ENCODE measurements around the gene DCDC2.
"Not testable (repeated sequence)": the region's sequence is repeated elsewhere in the genome, so short reads cannot be mapped to it uniquely, and the experiment has no call there.

The DCDC2 gene

GRCh38 chr6:24324617-24325016 lies 33.2 kb downstream of the DCDC2 start:
- DNase-seq (ENCODE audit: low read depth), result no peak

DNA sequence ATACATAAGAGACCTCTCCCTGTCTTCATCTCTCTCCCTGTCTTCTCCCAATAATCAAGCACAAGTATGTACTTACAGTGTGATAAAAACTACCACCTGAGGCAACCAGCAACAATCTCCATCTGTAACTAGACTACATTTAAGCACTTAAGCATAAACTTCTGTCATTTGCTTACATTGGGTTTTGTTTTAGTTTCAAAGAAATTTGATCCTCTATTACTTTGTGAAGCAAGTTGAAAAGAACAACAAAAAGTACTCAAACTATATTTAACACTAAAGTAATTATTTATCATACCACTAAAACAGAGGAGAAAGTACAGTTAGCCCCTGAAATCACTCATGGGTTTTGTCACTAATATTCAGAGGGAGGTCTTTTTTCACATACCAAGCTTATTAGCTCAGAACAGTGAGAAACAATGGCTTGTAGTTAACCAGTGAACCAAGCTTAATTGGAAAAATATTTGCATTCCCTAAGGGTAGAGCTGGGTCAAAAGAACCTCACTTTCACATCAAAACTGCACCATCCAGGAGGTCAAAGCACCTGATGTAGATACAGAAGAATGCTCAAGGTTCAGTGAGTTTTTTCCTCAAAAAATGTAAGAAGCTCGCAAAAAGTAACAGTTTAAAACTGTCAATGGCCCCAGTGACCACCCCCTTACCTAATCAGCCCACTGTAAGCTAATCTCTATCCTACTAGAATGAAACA lies 34.1 kb downstream of the DCDC2 start:
- peak; percentile 61 for DNase-seq (ENCODE audit: low read depth)

- DNase-seq (ENCODE audit: low read depth), result no peak
These were observed 34.9 kb downstream of the DCDC2 start for GRCh38 chr6:24322924-24323323.

GRCh38 chr6:24322446-24322845 lies 35.4 kb downstream of the DCDC2 start:
- not testable (repeated sequence) for DNase-seq (ENCODE audit: low read depth)

GRCh38 chr6:24321538-24322162 lies 36.2 kb downstream of the DCDC2 start:
- no peak for DNase-seq (ENCODE audit: low read depth)

- peak; percentile 85 for DNase-seq (ENCODE audit: low read depth)
These were observed 44.4 kb downstream of the DCDC2 start for GRCh38 chr6:24313251-24314141.

DNA sequence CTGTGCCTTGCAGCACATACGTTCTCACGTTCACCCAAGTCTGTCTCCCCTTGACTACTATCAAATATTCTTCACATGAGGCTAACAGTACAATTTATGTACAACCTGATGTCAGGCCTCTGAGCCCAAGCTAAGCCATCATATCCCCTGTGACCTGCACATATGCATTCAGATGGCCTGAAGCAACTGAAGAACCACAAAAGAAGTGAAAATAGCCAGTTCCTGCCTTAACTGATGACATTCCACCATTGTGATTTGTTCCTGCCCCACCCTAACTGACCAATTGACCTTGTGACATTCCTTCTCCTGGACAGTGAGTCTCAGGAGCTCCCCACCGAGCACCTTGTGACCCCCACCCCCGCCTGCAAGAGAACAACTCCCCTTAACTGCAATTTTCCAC lies 46.1 kb downstream of the DCDC2 start:
- not testable (repeated sequence) for DNase-seq (ENCODE audit: low read depth)

- peak; percentile 67 for DNase-seq (ENCODE audit: low read depth)
These were observed 50.0 kb downstream of the DCDC2 start for GRCh38 chr6:24307881-24308280.

- no peak for DNase-seq (ENCODE audit: low read depth)
These were observed 50.9 kb downstream of the DCDC2 start for GRCh38 chr6:24306936-24307335.

DNA sequence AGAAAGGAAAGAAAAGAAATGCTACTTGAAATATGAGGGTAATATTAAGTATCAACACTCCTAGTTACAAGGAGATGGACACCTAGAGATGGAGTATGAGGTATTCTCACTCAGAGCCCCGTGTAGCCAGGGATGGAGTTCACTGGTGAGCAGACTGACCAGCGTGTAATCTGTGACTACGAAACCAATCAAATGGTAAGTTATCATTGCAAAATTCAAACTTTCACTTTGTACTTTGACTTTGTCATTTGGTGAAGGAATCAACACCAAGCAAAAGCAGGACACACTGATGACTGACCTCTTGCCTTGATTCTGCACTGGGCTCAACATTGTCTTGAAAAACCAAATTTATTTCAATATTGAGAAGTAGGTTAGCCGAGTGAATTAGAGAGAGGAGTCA lies 51.8 kb downstream of the DCDC2 start:
- no peak for DNase-seq (ENCODE audit: low read depth)

GRCh38 chr6:24296944-24297343 lies 60.9 kb downstream of the DCDC2 start:
- no peak for DNase-seq (ENCODE audit: low read depth)

- not testable (repeated sequence) for DNase-seq (ENCODE audit: low read depth)
These were observed 64.0 kb downstream of the DCDC2 start for GRCh38 chr6:24293852-24294251.

- DNase-seq (ENCODE audit: low read depth), result no peak
These were observed 70.6 kb downstream of the DCDC2 start for GRCh38 chr6:24287239-24287638.

DNA sequence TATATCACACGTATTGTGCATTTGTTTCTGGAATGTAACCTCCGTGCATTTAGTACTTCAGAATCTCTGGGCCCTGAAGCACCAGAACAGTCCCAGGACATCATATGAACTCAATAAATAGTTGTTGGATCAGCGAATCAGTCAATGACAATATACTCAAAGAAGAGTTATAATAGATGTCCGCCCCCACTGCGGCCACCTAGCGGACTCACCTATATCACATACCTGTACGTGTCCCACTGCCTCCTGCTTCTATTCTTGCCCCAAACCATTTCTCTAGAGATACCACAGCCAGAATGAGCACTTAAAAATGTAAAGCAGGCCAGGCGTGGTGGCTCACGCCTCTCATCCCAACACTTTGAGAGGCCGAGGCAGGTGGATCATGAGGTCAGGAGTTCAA lies 73.9 kb downstream of the DCDC2 start:
- no peak for DNase-seq (ENCODE audit: low read depth)

- DNase-seq (ENCODE audit: low read depth), result peak; percentile 83
These were observed 74.5 kb downstream of the DCDC2 start for GRCh38 chr6:24283043-24283985.

DNA sequence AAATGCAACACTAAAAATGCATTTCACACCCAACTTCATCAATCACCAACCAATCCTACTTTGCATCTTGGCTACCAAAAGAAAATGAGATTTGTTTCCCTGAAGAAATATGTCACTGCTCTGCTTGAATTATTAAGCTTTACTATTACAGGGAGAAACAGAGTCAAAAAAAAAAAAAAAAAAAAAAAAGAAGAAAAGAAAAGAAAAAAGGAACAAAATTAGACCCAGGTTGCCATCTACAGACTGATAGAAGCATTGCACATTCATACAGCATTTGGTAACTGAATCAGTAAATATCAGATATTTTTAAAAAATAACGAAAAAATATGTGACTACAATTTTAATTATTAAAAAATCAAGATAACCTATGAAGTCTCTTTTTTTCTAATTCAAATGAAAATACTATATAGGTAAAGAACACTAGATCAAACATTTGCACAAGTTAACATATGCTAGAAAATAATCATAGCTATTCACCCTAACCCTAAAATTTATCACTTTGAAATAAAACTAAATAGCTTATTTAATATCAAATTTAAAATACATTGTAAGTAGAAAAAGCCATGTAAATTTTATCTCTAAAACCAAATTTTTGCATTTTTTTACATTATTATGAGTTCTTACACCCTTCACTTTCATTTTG lies 83.3 kb downstream of the DCDC2 start:
- peak; percentile 46 for DNase-seq (ENCODE audit: low read depth)

DNA sequence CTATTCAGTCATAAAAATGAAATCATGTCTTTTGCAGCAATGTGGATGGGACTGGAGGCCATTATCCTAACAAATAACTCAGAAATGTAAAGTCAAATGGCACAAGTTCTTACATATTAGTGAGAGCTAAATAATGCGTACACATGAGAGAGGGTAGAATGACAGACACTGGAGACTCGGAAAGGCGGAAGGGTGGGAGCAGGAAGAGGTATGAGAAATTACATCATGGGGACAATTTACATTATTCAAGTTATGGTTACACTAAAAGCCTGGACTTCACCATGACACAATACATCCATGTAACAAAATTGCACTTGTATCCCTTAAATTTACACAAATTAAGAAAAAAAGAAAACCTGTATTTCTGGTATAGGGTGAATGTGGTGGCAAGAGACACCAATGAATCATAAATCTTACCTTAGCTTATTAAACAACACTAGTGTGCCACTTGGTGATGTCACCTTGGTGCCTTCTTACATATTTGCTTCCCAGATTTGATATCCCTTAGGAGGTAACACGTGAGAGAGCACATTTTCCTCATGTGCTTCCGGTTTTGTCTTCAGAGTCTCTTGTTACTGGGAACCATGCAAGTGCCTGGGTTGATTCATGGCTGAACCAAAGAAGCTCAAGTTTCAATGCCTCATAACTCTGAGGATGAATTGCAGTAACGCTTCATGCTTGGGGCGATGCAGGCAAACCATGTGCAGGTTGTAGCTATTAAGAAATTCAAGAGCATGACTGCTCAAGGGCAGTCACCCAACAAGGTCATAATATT lies 84.6 kb downstream of the DCDC2 start:
- DNase-seq (ENCODE audit: low read depth), result peak; percentile 4

- no peak for DNase-seq (ENCODE audit: low read depth)
These were observed 85.3 kb downstream of the DCDC2 start for GRCh38 chr6:24272553-24272952.

DNA sequence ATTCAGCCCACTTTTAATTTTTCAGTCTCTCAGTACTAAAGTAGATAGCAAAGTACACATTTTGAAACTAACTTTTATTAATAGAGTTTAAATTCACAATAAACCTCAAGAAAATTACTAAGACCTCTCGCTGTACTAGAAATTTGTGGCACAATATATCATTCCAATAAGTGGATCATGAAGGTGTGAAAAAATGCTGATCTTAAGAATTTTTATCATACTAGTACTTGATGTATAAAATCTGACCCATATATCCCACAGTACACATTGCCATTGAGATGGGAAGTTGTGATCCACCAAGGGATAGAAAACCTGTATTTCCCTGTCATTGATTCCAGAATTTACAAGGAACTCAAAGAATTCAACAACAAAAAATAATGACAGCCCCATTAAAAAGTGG lies 85.7 kb downstream of the DCDC2 start:
- no peak for DNase-seq (ENCODE audit: low read depth)

- no peak for DNase-seq (ENCODE audit: low read depth)
These were observed 87.8 kb downstream of the DCDC2 start for GRCh38 chr6:24270011-24270410.
